ENCODE data around the gene DUSP12. TPM values are rescaled to one million over a fixed set of nuclear protein-coding genes. Genes with fewer than 3 reads are reported as not detected.

The DUSP12 gene
- total RNA-seq, 1 experiment from 2014 or later, result 31.6 TPM

- TF ChIP-seq YY1 (IDR thresholded peaks at IDR 0.05; ENCODE audit: extremely low read depth, insufficient replicate concordance, low read depth, low read length), result peak; percentile 61
- TF ChIP-seq EZH2 (IDR thresholded peaks at IDR 0.05), result no peak
- no peak for TF ChIP-seq MAX (IDR thresholded peaks at IDR 0.05)
- no peak for TF ChIP-seq ZFX (IDR thresholded peaks at IDR 0.05)
- TF ChIP-seq SP1 (IDR thresholded peaks at IDR 0.05; ENCODE audit: low read depth), result peak; percentile 74
- no peak for TF ChIP-seq ZNF274 (IDR thresholded peaks at IDR 0.05; ENCODE audit: low read depth, low read length)
- TF ChIP-seq ZBTB33 (IDR thresholded peaks at IDR 0.05; ENCODE audit: extremely low read depth, insufficient replicate concordance, low read length), result no peak
- TF ChIP-seq EZH2phosphoT487 (IDR thresholded peaks at IDR 0.05; ENCODE audit: borderline replicate concordance), result no peak
- TF ChIP-seq SRF (IDR thresholded peaks at IDR 0.05; ENCODE audit: low read depth), result no peak
- TF ChIP-seq ATF3 (IDR thresholded peaks at IDR 0.05), result no peak
- TF ChIP-seq POLR2AphosphoS5 (IDR thresholded peaks at IDR 0.05; ENCODE audit: low read depth, low read length), result peak; percentile 35; the same call in 1 of the 2 replicates
- TF ChIP-seq EGR1 (IDR thresholded peaks at IDR 0.05; ENCODE audit: low read depth), result no peak
- no peak for TF ChIP-seq POLR2A (IDR thresholded peaks at IDR 0.05; ENCODE audit: borderline replicate concordance, extremely low read depth, insufficient read depth, insufficient read length)
- peak; percentile 65 for TF ChIP-seq JUND (IDR thresholded peaks at IDR 0.05)
- TF ChIP-seq SIN3A (IDR thresholded peaks at IDR 0.05; ENCODE audit: low read depth), result no peak
- TF ChIP-seq ELF1 (IDR thresholded peaks at IDR 0.05; ENCODE audit: borderline replicate concordance, low read depth), result no peak
Observed at GRCh38 chr1:161733526-161733925, 16.1 kb upstream of the DUSP12 start (continued).

Data from HCT116 (cell line).